Adrenal gland (tissue), 12 donors: Measurements from ENCODE around the gene TTLL10. TPM values are rescaled to one million over a fixed set of nuclear protein-coding genes. Genes with fewer than 3 reads are reported as not detected.
A peak's percentile ranks its signal among the peaks of the same experiment; 100 is the strongest.

Experiments used
- DNase-seq, 7 donors: peaks; one replicate each; pipeline ENCODE4 v3.0.0-alpha.2; 2019 to 2020
- H3K27ac ChIP-seq, 5 donors: fragments of 200-600 bp; sonication (generic) in 4 of 5; 1 replicate in 3 of 5; 2 replicates in 2 of 5; pipeline versions ENCODE4 v1.5.1 to v1.8.0; 2016 to 2020; ENCODE audit warnings: mild to moderate bottlenecking in 1 of 5
- H3K27me3 ChIP-seq: fragments of 200-600 bp; 2 replicates; pipeline ENCODE4 v1.8.0; 2021
- H3K36me3 ChIP-seq, 2 donors: fragments of 200-600 bp; replicated peaks in 1 of 2; 1 replicate in 1 of 2; 2 replicates in 1 of 2; pipeline versions ENCODE4 v1.5.1 to v1.8.0; 2018 to 2022
- H3K4me1 ChIP-seq, 2 donors: fragments of 200-600 bp; replicated peaks in 1 of 2; 1 replicate in 1 of 2; 2 replicates in 1 of 2; pipeline versions ENCODE4 v1.5.1 to v1.8.0; 2018 to 2021
- H3K4me3 ChIP-seq, 4 donors: fragments of 200-600 bp; sonication (generic) in 3 of 4; one replicate each; pipeline ENCODE4 v1.5.1; 2016 to 2018
- H3K9me3 ChIP-seq, 3 donors: fragments of 200-600 bp; sonication (generic) in 1 of 3; replicated peaks in 1 of 3; 1 replicate in 2 of 3; 2 replicates in 1 of 3; pipeline versions ENCODE4 v1.5.1 to v1.8.0; 2016 to 2021
- CTCF ChIP-seq, 6 experiments: fragments of 450-650 bp in 4 of 6; fragments of 200-600 bp in 2 of 6; sonication (generic) in 1 of 6; IDR thresholded peaks; 1 replicate in 5 of 6; 2 replicates in 1 of 6; pipeline versions ENCODE4 v1.5.1 to v1.8.0; 2016 to 2021; ENCODE audit warnings: antibody characterized with exemption in 6 of 6, mild to moderate bottlenecking in 2 of 6, moderate library complexity in 1 of 6
- POLR2A ChIP-seq, 2 donors: fragments of 450-650 bp; IDR thresholded peaks; one replicate each; pipeline ENCODE4 v1.6.1; 2017; ENCODE audit warnings: antibody characterized with exemption in 2 of 2, mild to moderate bottlenecking in 2 of 2, moderate library complexity in 1 of 2
- WGBS, 4 donors: extraction: QIAGEN DNeasy Blood & Tissue Kit in 2 of 4; methylation state at CpG; one replicate each; pipeline versions ENCODE4 v1.1.5 to v1.1.7; 2013 to 2017; 5-methylcytosine and 5-hydroxymethylcytosine counted together
- intact Hi-C, 2 donors: fragments of 100-400 bp; cut with DNase I; formaldehyde crosslinking; loops; one replicate each; pipeline versions ENCODE4 v1.14.1 to v1.15.0; 2022 to 2023
- polyA plus RNA-seq, 3 donors: library from polyadenylated mRNA; stranded (reverse); fragments of 200-250 nt in 2 of 3; fragments of 350-450 nt in 1 of 3; fragmentation: Illumina TruSeq in 1 of 3; extraction: RNeasy Lipid Tissue Mini Kit (QIAGEN cat#74804) in 1 of 3; gene quantifications; one replicate each; pipeline ENCODE4 v1.2.3, GENCODE V29; 2013 to 2014
- total RNA-seq, 9 donors: library from RNA; depleted of rRNA in 4 of 9; stranded (reverse); fragments of >200 nt in 4 of 9; fragments of 120-200 nt in 1 of 9; fragmentation: NEBNext Ultra II Directional in 1 of 9; extraction: Animal tissue kit (Norgen Biotek cat#: 25700) in 1 of 9; gene quantifications; one replicate each; pipeline versions ENCODE4 v1.1.0 to v1.2.4, GENCODE V29; 2013 to 2023
- donor health status: healthy with polysubstance abuse.
- donor health status: Bipolar disorder and iron deficiency.
- donor health status: DM: yes; HTN: yes; CAD: no.
- donor health status: DM: no; HTN: no; CAD: no.
- donor health status: DM: no; HTN: no; CAD: no.
- donor health status: DM: yes; HTN: yes; CAD: no.

The TTLL10 gene
- total and polyA plus RNA-seq, 12 donors = 0.32 to 0.44 TPM; not detected in 10

GRCh38 chr1:1199961-1200875 lies 26.5 kb downstream of the TTLL10 start:
- peak in 2 of 7 donors; percentile 5 to 10 for DNase-seq
- no peaks in the 10 kb centered on the region for H3K36me3 ChIP-seq
- H3K27me3 ChIP-seq = peaks cover 19% of the 10 kb centered on the region
- no peaks in the 10 kb centered on the region for H3K9me3 ChIP-seq
- 76 to 85% (median 78%) methylated on average over 15 to 31 of the region's 31 CpGs for WGBS, 4 donors
- no peak overlapping the region for H3K4me3 ChIP-seq
- intact Hi-C loops = no loop called here
- peaks cover 0 to 8% of the 10 kb centered on the region in 2 donors for H3K4me1 ChIP-seq
- no peak for TF ChIP-seq CTCF (IDR thresholded peaks at IDR 0.05)
- TF ChIP-seq POLR2A (IDR thresholded peaks at IDR 0.05) = no peak
- H3K27ac ChIP-seq = no peak overlapping the region

GRCh38 chr1:1200876-1201810 lies 27.5 kb downstream of the TTLL10 start:
- peak overlapping the region in 1 of 4 donors; percentile 69 for H3K4me3 ChIP-seq
- peaks cover 0 to 8% of the 10 kb centered on the region in 2 donors for H3K4me1 ChIP-seq
- intact Hi-C loops = no loop called here
- peak in 3 of 7 donors; percentile 12 to 28 (median 19) for DNase-seq
- peaks cover 27% of the 10 kb centered on the region for H3K27me3 ChIP-seq
- H3K36me3 ChIP-seq = no peaks in the 10 kb centered on the region
- WGBS, 4 donors = 0 to 16% (median 3%) methylated on average over 1 to 109 of the region's 109 CpGs
- H3K9me3 ChIP-seq = no peaks in the 10 kb centered on the region
- H3K27ac ChIP-seq = no peak overlapping the region
- TF ChIP-seq CTCF (IDR thresholded peaks at IDR 0.05) = no peak
- no peak for TF ChIP-seq POLR2A (IDR thresholded peaks at IDR 0.05)

- intact Hi-C loops = no loop called here
- Histone ChIP-seq H3K9me3 (no peaks in the 10 kb centered on the region), H3K36me3 (no peaks in the 10 kb centered on the region), H3K4me1 (peaks cover 1 to 8% of the 10 kb centered on the region in 2 donors), H3K27ac (no peak overlapping the region), H3K4me3 (no peak overlapping the region), H3K27me3 (peaks cover 44% of the 10 kb centered on the region)
- no peak for DNase-seq
- 70 to 74% methylated on average over 25 to 27 of the region's 27 CpGs; no CpG with 5 or more reads in 2 of the 4 donors for WGBS, 4 donors
- TF ChIP-seq POLR2A (IDR thresholded peaks at IDR 0.05) (no peak), CTCF (IDR thresholded peaks at IDR 0.05) (no peak)
These were observed 29.3 kb downstream of the TTLL10 start for GRCh38 chr1:1202831-1203560.
